Measurements from ENCODE around the gene FTO.

Gene FTO

DNA sequence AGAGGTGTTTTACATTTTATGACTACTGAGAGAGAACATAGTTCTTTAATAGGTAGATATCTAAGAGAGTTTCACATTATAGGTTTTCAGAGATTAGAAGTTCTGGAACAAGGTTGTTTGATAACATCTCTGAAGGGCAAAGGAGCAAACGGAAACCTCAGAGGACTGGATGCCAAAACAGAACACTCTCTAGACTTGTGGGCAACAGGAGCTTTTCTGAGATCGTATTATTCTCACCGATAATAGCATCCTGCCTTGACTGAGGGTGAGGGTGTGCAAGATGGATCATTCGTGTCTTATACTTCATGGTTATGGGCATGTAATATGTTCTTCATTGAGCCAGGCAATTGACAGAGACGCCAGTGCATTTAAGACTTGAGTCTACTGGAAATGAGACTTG lies 347.9 kb downstream of the FTO start:
- no peak for DNase-seq (ENCODE audit: low read depth)
- TF ChIP-seq, protein P1, sequence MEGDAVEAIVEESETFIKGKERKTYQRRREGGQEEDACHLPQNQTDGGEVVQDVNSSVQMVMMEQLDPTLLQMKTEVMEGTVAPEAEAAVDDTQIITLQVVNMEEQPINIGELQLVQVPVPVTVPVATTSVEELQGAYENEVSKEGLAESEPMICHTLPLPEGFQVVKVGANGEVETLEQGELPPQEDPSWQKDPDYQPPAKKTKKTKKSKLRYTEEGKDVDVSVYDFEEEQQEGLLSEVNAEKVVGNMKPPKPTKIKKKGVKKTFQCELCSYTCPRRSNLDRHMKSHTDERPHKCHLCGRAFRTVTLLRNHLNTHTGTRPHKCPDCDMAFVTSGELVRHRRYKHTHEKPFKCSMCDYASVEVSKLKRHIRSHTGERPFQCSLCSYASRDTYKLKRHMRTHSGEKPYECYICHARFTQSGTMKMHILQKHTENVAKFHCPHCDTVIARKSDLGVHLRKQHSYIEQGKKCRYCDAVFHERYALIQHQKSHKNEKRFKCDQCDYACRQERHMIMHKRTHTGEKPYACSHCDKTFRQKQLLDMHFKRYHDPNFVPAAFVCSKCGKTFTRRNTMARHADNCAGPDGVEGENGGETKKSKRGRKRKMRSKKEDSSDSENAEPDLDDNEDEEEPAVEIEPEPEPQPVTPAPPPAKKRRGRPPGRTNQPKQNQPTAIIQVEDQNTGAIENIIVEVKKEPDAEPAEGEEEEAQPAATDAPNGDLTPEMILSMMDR (IDR thresholded peaks at IDR 0.05; ENCODE audit: insufficient read depth, low read depth, low read length, missing control alignments), result no peak
- no peak overlapping the region for H3K4me3 ChIP-seq (ENCODE audit: low read depth, low read length)

DNA sequence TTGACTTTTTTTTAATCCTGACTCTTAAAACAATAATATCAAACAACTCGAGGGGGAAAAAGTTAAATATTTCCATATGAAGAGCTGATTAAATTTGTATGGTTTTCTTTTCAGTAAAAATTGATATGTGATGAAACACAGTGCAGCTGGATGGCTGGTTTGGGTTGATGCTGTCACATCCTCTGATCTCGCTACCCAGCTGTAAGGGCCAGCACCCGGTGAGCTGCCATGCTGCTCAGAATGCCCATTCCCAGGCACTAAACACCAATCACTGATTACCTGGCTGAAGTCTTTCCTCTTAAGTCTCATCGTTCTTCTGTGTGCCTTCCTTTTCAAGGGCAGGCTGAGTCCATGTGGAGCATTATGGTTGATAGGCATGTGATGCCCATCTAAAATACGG lies 348.3 kb downstream of the FTO start:
- TF ChIP-seq, protein P1 (IDR thresholded peaks at IDR 0.05; ENCODE audit: insufficient read depth, low read depth, low read length, missing control alignments), result no peak
- no peak for DNase-seq (ENCODE audit: low read depth)
- no peak overlapping the region for H3K4me3 ChIP-seq (ENCODE audit: low read depth, low read length)

DNA sequence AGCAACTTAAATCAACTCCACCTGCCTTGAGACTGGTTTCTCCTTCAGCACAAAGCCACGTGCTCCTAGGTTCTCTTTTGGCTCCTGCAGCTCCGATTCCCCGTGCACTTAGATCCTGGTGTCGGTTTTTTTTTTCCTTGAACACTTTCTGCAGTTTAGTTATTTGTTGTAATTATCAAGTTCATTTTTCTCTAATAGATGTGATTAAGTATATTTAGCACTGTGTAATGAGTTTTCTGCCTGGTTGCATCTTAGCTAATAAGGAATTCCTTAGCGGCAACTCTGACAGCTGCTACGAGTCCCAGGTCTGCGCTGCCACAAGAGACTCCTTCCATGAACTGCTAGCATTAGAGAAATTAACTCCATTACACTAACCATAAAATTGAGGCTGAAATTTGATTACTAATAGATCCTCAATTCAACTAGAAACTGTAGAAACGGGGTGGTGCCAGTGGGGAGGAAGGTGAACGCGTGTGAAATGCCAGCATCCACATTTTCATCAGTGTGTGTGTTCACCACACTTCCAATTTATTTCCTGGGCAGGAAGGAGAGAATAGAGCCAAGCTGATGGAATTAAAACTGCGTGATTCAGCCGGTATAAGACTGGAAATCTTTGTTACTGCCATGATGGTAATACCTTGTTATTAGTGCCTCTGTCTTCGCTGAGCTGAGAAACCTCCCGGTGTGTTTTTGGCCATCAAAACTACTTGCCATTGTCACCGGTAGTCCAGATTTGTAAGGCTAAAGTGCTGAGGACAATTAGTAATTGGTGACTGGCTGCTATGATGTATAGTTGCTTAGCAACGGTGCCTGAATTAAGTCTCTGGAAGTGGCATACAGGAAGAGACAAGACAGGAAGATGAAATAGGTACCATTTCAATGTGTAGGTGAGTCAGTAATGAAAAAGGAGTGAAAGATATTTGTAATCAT lies 350.2 kb downstream of the FTO start:
- DNase-seq (ENCODE audit: low read depth), result no peak
- H3K4me3 ChIP-seq (ENCODE audit: low read depth, low read length), result no peak overlapping the region
- TF ChIP-seq, protein P1 (IDR thresholded peaks at IDR 0.05; ENCODE audit: insufficient read depth, low read depth, low read length, missing control alignments), result no peak

DNA sequence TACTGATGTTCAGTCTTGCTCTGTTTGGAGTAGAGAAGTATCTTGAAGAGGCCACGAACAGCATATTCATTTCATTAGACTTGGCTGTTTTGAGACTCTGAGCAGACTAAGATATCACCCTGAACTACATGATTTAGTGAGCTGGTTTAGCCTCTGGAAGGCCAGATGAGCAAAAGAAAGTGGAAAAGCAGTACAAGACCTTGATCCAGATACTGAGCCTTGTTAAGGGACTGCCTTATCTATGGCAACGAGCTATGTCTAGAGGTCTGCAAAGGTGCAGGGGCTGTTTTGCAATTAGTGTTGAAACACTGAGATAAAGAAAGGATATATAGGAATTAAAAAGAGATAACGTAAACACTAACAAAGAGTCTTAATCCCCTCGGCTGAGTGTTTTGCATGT lies 351.2 kb downstream of the FTO start:
- no peak overlapping the region for H3K4me3 ChIP-seq (ENCODE audit: low read depth, low read length)
- TF ChIP-seq, protein P1 (IDR thresholded peaks at IDR 0.05; ENCODE audit: insufficient read depth, low read depth, low read length, missing control alignments), result no peak
- DNase-seq (ENCODE audit: low read depth), result no peak

DNA sequence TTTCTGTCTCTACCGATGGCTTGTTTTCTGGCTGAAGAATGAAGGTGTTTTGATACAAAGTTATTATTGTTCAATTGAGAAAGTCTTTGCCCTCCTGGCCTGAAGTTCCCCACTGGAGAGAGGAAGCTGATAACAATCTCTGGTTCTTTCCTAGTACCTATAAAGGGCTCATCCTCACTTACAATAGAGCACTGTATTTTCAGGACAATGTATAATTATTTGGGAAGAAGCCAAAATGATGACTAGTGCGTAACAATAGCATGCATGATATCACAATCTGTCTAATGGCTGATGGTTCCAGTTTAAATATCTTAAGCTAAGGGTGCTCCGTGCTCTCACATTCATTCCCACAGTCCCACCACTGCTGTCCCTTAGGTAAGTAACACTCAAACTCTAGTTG lies 351.9 kb downstream of the FTO start:
- TF ChIP-seq, protein P1 (IDR thresholded peaks at IDR 0.05; ENCODE audit: insufficient read depth, low read depth, low read length, missing control alignments), result no peak
- H3K4me3 ChIP-seq (ENCODE audit: low read depth, low read length), result no peak overlapping the region
- DNase-seq (ENCODE audit: low read depth), result no peak

DNA sequence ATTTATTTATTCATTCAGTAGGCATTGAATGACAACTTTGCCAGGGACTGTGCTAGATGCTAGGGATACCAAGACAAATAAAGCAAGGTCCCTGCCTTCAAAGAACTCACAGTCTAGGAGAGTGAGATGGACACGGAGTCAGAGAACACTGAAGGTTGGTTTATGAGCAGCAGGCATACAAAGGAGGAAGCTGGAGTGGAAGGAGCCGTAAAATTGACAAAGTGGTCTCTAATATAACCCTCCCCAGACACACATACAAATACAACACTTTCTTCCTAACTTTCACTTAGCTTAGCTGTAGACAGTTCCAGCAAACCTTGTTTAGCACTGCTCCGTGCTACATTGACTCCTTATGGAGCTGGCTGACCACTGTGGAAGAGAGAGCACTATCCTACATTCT lies 353.0 kb downstream of the FTO start:
- DNase-seq (ENCODE audit: low read depth), result no peak
- TF ChIP-seq, protein P1 (IDR thresholded peaks at IDR 0.05; ENCODE audit: insufficient read depth, low read depth, low read length, missing control alignments), result no peak
- no peak overlapping the region for H3K4me3 ChIP-seq (ENCODE audit: low read depth, low read length)

DNA sequence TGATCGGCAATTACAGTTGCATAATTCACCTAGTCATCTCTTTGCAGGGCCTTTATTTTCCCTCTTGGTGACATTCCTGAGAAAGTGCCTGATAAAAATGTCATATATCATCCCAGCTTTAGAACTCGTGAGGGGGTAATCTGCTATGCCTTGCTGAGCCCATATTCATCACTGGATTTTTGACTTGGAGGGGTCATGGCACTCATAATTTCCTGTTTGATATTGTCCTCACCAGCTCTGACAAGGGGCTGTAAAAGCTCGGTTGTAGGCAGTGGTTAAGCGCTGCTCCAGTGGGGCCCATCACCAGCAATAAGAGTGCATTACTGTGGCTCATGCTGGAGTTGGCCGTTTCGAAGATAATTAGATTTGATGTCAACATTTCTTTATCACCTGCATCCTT lies 355.4 kb downstream of the FTO start:
- H3K4me3 ChIP-seq (ENCODE audit: low read depth, low read length), result no peak overlapping the region
- TF ChIP-seq, protein P1 (IDR thresholded peaks at IDR 0.05; ENCODE audit: insufficient read depth, low read depth, low read length, missing control alignments), result no peak
- DNase-seq (ENCODE audit: low read depth), result no peak

Data from GM12865 (cell line).